HG02759 (cell line): Measurements from ENCODE around the gene FAM163A.

Experiments used
- ATAC-seq: cut with Tn5 transposase; IDR thresholded peaks from one replicate; pipeline ENCODE4 v1.9.1; 2021; ENCODE audit warnings: mild to moderate bottlenecking, moderate library complexity; ENCODE audit not compliant: unreplicated experiment

FAM163A gene

GRCh38 chr1:179748772-179749171 lies 5.7 kb downstream of the FAM163A start:
- ATAC-seq, result no peak

- ATAC-seq, result no peak
These were observed 7.5 kb downstream of the FAM163A start for GRCh38 chr1:179750630-179751029.

- no peak for ATAC-seq
These were observed 10.0 kb downstream of the FAM163A start for GRCh38 chr1:179753061-179753460.

GRCh38 chr1:179754041-179754624 lies 11.0 kb downstream of the FAM163A start:
- ATAC-seq, result no peak

- no peak for ATAC-seq
These were observed 14.8 kb downstream of the FAM163A start for GRCh38 chr1:179757933-179758332.

- ATAC-seq, result no peak
These were observed 17.4 kb downstream of the FAM163A start for GRCh38 chr1:179760521-179760920.

- ATAC-seq, result no peak
These were observed 18.2 kb downstream of the FAM163A start for GRCh38 chr1:179761296-179761695.

GRCh38 chr1:179761846-179762640 lies 19.0 kb downstream of the FAM163A start:
- no peak for ATAC-seq

- no peak for ATAC-seq
These were observed 24.1 kb downstream of the FAM163A start for GRCh38 chr1:179767177-179767581.

GRCh38 chr1:179767996-179768395 lies 24.9 kb downstream of the FAM163A start:
- ATAC-seq, result no peak

- no peak for ATAC-seq
These were observed 27.9 kb downstream of the FAM163A start for GRCh38 chr1:179770887-179771502.

- no peak for ATAC-seq
These were observed 30.2 kb downstream of the FAM163A start for GRCh38 chr1:179773264-179773663.

- ATAC-seq, result no peak
These were observed 30.9 kb downstream of the FAM163A start for GRCh38 chr1:179774000-179774399.

GRCh38 chr1:179774566-179774965 lies 31.5 kb downstream of the FAM163A start:
- ATAC-seq, result no peak

GRCh38 chr1:179775009-179775408 lies 31.9 kb downstream of the FAM163A start:
- ATAC-seq, result no peak

- ATAC-seq, result no peak
These were observed 33.7 kb downstream of the FAM163A start for GRCh38 chr1:179776831-179777230.

- no peak for ATAC-seq
These were observed 34.6 kb downstream of the FAM163A start for GRCh38 chr1:179777731-179778130.

GRCh38 chr1:179779645-179780272 lies 36.7 kb downstream of the FAM163A start:
- ATAC-seq, result no peak

GRCh38 chr1:179781962-179782361 lies 38.9 kb downstream of the FAM163A start:
- no peak for ATAC-seq

- ATAC-seq, result no peak
These were observed 41.9 kb downstream of the FAM163A start for GRCh38 chr1:179785031-179785431.

GRCh38 chr1:179785728-179786127 lies 42.6 kb downstream of the FAM163A start:
- ATAC-seq, result no peak
